Hematopoietic multipotent progenitor cell (in vitro differentiated cells): ENCODE measurements around the gene HNRNPA2B1. TPM values are rescaled to one million over a fixed set of nuclear protein-coding genes. Genes with fewer than 3 reads are reported as not detected.
"Not testable (repeated sequence)": the region's sequence is repeated elsewhere in the genome, so short reads cannot be mapped to it uniquely, and the experiment has no call there.

Source experiments
- DNase-seq, 3 donors: peaks; one replicate each; pipeline ENCODE4 v3.0.0-alpha.2; 2011 to 2015; ENCODE audit warnings: low read depth in 2 of 3, low spot score in 2 of 3
- total RNA-seq: library from RNA; depleted of rRNA; stranded (reverse); fragments of >200 nt; gene quantifications from one replicate; pipeline ENCODE4 v1.2.3, GENCODE V29; 2012

Gene HNRNPA2B1
- total RNA-seq, 1 donor = 89.9 TPM

DNA sequence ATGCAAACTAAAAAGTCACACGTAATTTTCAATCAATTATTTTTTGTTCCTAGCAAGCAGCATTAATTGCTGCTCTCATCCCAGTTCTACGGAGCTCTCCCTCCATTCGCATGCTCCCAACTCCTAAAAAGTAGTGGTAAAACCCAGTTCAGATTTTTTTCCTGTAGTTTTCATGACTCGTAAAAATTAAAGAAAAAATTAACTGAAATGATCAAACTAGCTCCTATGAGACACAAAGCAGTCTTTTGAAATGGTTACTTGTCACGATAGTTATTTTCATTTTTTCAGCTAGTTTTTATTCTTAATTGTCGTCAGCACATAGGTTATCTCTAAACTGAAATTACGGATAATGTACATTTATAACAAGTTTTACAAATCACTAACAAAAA lies 1.8 kb downstream of the HNRNPA2B1 start:
- no peak for DNase-seq

- peak in 2 of 3 donors; percentile 41 to 70 for DNase-seq
Observed at GRCh38 chr7:26198133-26198780, 2.3 kb downstream of the HNRNPA2B1 start.

- peak in 2 of 3 donors; percentile 50 to 79 for DNase-seq
Observed at GRCh38 chr7:26197153-26198115, 3.1 kb downstream of the HNRNPA2B1 start.

DNA sequence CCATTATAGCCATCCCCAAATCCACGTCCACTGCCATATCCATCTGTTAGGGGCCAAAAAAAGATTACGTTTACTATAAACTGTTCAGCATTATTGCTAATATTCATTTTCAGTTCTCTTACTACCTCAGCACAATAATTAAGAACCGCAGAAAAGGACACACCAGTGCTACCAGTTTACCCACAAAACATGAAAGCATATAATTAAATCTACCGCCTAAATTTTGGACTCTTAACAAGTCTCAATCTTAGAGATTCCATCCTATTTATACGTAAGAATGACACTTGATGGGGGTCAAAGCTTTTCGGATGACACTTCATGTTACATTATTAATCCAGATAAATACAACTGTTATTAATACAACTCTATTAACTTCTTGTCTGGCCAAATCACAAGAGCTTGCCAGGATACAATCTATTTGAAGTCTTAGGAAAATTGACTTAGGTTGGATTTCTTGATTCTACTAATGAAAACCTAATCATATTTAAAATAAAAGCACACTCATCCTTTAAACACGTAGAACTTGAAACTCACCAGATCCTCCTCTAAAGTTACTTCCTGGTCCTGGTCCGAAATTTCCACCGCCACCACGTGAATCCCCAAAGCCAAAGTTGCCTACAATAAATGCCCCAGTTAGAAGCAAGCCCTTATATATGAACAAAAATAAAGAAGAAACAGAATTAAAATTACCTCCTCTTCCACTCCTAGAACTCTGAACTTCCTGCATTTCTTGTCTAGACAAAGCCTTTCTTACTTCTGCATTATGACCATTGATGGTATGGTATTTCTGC lies 4.5 kb downstream of the HNRNPA2B1 start:
- no peak for DNase-seq

DNA sequence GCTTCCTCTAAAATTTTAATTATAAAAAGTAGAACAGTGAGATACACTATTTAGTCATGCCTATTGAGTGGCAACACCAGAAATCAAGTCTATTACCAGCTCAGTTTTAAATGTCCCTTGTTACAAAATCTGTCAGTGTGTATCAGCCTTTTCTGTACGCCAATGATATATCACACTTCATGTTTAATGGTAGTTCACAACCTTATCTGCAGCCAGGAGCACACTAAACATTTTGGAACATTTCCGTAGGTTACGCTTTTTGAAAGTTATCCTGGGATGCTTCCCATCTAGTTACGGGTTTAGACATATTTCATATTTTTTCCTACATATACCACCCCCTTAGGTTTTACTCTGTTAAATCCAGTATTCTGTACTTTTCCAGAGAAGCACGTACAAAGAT lies 5.4 kb downstream of the HNRNPA2B1 start:
- no peak for DNase-seq

- not testable (repeated sequence) for DNase-seq
Observed at GRCh38 chr7:26194764-26195163, 5.8 kb downstream of the HNRNPA2B1 start.

- peak in 1 of 3 donors; percentile 39 for DNase-seq
Observed at GRCh38 chr7:26193432-26194207, 6.9 kb downstream of the HNRNPA2B1 start.

DNA sequence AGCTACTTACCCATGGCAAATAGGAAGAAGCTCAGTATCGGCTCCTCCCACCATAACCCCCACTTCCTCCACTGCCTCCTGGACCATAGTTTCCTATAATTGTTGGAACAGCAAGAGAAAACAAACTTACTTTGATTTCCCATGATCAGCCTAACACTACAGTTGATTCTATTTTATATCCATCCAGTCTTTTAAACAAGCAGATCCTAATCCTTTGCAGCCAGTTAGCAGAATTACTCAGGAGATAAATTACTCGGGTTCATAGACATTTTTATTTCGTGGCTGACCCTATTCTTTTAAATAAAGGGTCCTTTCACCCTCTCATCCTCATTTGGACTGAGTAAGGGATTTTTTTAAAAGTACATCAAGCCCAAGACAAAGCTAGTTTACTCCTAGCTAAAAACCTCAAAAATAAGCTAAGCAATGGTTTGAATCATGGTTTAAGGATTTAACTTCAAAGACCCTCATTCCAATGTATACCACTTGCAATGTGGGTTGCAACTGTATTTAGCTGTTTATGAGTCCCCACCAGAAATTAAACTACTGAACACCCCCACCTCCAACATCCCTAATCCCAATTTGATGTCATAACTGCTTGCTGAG lies 8.0 kb downstream of the HNRNPA2B1 start:
- no peak for DNase-seq

DNA sequence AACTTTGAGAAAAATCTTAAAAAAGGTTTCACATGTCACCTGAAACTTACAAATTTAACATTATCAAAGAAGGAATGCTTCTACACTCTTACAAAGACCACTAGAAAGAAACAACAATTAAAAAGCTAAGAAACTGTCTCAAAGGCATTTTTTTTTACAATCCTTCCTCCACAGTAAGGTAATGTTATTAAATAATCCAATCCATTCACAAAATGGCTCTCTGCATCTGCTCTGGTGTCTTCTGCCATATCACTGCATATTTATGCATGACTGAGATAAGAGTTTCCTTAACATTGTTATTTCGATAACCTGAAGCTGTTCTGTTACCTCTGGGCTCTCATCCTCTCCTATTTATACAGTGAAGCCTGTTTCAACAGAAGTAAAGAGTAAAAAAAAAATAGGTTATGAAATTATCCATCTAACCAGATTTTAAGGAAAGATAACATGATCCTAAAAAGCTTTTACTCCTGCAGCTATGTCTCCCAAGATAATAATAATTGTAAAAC lies 8.5 kb downstream of the HNRNPA2B1 start:
- no peak for DNase-seq

GRCh38 chr7:26191233-26191973 lies 9.1 kb downstream of the HNRNPA2B1 start:
- DNase-seq = no peak

DNA sequence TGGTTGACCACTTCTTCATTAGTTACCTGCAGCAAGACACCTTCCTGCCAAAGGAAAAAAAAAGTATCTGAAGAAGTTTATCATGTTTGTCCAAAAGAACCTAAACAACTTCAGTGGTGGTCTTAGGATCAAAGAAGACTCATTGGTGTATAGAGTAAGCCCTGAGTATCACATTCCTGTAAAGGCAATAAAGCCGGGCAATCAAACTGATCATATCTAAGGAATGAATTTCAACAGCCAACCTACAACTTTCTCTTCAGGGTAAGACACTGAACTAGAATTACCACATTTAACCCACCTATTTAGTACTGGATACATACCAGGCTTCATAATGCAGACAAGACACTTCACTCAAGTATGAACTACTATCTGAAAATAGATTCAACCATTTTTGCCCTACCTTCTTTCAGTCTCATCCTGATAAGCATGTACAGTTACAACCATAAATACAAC lies 10.1 kb downstream of the HNRNPA2B1 start:
- peak in 1 of 3 donors; percentile 34 for DNase-seq

DNA sequence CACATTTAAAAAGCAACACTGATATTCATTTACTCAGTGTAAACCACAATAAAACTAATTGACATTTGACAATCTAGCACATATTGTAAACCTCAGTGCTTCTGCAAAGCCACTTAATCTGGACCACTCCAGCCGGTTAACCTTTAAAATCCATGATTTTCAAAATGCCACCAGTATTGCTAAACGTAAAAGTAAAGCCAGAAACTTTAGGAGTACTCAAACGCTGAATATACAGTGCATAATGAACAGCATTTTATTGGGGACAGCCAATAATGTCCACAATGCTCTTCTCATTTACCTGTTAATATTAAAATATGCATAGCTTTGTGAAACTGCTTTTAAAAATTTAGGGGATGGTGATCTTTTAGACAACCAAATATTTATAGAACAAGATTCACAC lies 10.8 kb downstream of the HNRNPA2B1 start:
- DNase-seq = peak in 1 of 3 donors; percentile 25

GRCh38 chr7:26188957-26189541 lies 11.5 kb downstream of the HNRNPA2B1 start:
- DNase-seq = peak in 1 of 3 donors; percentile 28

DNA sequence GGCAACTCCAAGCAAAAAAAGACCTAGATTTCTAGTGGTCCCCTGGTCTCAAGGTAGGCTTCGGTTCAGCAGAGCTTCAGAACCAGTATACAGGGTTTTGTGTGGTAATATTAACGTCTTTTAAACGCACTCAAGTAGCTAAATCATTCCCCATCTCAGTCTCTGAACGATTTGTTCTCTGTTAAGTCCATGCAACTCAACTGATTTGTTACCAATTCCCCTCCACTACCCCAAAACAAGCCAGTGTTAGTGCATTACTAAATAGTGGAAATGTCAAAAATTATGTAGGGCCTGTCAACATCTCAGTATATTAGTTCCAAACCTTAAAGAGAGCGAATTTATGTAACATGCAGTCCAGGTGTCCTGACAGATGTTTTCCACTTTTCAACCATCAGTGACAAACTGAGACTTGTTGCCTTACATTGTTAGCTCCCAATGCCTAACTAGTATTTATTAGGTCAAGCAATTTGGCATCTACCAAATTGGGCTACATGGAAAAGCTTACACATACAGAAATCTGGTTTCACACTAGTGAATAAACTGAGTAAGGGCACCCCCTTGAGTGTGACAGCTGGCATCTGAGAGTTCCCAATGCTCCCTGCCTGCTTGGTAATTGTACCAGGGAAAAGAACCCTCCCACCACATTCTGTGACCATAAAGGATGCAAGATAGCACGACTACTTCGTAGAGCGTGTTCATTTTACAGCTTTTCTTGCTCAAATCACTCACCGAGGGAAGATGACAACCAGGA lies 12.2 kb downstream of the HNRNPA2B1 start:
- DNase-seq = peak in 1 of 3 donors; percentile 54

- peak in 1 of 3 donors; percentile 47 for DNase-seq
Observed at GRCh38 chr7:26187380-26188205, 13.0 kb downstream of the HNRNPA2B1 start.

DNA sequence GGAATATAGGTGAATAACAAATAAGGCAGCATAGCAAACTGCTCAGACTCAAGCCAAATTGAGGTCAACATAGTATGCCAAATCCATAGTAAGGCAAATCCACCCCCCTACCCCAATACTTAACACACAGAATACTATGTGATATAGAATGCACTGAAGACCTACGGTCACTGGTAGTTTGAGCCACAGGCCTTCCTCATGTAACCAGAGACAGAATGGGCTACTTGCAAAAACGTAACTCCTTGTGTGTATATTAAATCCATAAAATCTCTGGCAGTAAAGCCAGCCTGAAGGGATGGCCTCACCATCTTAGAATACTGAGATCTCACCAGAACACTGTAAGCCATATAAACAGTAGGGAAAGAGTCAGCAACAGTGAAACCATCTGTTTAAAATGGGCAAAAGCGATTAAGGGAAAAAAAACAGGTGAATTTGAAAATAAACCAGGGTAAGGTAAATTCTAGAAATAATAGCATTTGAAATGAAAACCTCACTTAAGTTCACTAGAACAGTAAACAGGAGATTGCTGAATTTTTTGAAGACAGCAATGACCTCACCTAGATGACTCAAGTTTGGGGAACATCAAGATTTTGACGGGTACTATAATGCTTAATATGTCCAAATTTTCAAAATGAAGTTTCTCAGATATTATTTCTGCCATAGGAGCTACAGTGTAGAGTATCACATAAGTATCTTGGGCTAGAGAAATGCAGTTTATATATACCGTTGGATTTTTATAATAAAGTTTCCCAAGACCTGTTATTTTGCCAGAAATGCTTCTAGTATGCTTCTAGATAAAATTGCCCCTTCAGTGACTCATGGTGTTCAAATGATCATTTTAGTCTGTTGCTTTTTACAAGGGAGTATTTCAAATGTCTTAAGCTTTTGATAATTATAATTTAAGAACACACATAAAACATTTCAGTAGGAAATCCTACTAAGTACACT lies 13.9 kb downstream of the HNRNPA2B1 start:
- peak in 1 of 3 donors; percentile 26 for DNase-seq
